Stimulated activated CD4-positive, alpha-beta T cell treated with anti-CD3 and anti-CD28 coated beads, Interleukin-1b, Interleukin-23, amount 100 ng/mL, for 1 hour (primary cell): ENCODE data around the gene ST3GAL4.

ENCODE experiments used
- DNase-seq, 2 donors: peaks; one replicate each; pipeline ENCODE4 v3.0.0-alpha.2; 2020; ENCODE audit warnings: low read depth in 2 of 2

Gene ST3GAL4

GRCh38 chr11:126451211-126451802 lies 95.8 kb downstream of the ST3GAL4 start:
- DNase-seq, result no peak

DNA sequence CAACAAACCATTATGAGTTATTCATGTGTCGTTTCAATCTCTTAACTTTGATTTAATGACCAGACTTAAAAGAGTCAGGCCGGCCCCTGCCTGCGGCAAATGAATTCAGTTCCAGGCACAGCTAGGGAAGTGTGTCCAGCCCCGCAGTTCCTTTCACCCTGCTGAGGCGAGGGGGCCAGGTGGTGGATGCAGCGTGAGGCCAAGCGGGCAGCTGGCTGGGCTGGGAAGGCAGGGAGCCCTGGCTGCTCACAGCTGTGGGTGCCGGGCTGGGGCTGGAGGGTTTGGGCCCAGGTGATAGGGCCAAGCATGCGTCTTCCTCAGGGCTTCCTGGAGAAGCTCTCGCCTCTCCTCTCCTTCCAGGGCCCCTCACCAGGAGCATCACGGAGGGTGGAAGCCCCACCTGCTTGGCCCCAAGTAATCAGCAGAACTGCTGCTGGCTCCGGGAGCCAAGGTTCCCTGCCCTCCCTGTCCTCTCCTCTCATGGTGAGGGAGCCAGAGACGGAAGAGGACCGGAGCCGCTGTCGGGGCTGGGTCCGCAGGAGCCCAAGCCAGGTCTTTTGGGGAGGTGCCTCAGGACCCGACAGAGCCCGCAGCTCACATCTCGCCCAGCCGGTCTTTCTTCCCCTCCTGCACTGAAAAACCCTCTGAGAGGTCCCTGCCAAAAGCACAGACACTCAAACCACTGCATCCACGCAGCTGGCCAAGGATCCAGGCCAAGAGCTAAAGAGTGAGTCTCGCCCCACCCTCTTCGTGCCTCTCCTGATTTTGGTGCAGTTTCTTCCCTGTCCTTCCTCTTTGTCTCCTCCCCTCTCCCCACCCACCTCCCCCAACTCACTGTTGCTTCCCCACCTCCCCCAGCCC lies 97.0 kb downstream of the ST3GAL4 start:
- no peak for DNase-seq

- no peak for DNase-seq
These were observed 100.6 kb downstream of the ST3GAL4 start for GRCh38 chr11:126456089-126456488.

GRCh38 chr11:126456783-126457542 lies 101.5 kb downstream of the ST3GAL4 start:
- DNase-seq, result no peak

- no peak for DNase-seq
These were observed 102.3 kb downstream of the ST3GAL4 start for GRCh38 chr11:126457817-126458216.

- DNase-seq, result no peak
These were observed 104.3 kb downstream of the ST3GAL4 start for GRCh38 chr11:126459691-126460281.

GRCh38 chr11:126460417-126461095 lies 105.1 kb downstream of the ST3GAL4 start:
- DNase-seq, result no peak

- no peak for DNase-seq
These were observed 105.6 kb downstream of the ST3GAL4 start for GRCh38 chr11:126461096-126461440.

DNA sequence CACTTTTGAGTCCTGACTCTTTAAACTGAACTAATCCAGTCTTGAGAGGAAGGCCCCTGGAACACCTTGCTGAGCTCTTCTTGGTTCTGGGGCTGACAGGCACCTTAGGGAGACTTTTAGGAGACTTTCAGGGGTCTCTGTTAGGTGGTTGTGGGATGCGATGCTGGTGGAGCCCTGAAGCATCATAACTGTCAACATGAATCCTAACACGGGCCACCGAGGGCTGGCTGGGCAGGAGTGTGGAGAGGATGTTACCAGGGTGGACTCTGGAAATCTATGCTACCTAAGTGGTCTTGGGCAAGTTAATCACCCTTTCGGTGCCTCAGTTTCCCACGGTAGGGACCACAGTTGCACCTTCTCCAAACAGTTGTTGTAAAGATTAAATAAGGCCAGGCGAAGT lies 106.5 kb downstream of the ST3GAL4 start:
- DNase-seq, result no peak

DNA sequence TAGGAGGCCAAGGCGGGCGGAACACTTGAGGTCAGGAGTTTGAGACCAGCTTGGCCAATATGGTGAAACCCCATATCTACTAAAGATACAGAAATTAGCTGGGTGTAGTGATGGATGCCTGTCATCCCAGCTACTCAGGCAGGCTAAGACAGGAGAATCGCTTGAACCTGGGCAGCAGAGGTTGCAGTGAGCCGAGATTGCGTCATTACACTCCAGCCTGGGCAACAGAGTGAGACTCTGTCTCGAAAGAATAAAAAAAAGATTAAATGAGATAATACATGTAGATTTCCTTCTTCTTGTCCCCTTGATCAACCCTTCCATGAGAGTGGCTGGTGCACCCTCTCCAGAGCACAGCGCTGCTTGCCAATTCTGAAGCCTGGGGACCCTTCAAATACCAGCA lies 106.9 kb downstream of the ST3GAL4 start:
- no peak for DNase-seq
